Pons (tissue), 1 donor: ENCODE results near the gene C1orf210.
A peak's percentile ranks its signal among the peaks of the same experiment; 100 is the strongest.

Experiments used
- DNase-seq: peaks from one replicate; pipeline ENCODE4 v3.0.0-alpha.2; 2016; ENCODE audit warnings: low spot score

Gene C1orf210

GRCh38 chr1:43285269-43285990, at the start of gene C1orf210:
C1orf210 (minus strand) TSS chr1:43285581; CDS start chr1:43283270, 2,311 bp downstream.
- DNase-seq, result no peak

GRCh38 chr1:43334453-43335205, 49.2 kb upstream of the C1orf210 start:
- DNase-seq, result no peak

DNA sequence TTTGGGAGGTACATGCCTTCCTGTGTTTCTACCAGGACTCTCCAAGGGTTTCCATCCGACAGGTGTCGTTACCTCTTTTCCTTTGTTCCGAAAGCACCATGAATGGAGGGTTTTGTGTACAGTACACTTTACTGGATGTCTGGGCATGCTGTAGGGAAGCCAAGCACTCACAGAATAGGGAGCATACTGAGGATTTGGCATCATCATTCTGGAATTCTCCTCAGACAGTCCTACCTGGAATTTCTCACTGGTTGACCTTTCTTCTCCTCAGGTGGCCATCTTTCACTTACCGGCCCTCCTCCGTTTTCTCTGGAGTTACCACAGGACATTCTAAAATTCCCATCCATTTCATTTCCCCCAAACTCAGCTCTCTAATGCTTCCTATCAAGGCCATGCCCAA, 46.3 kb upstream of the C1orf210 start:
- no peak for DNase-seq

DNA sequence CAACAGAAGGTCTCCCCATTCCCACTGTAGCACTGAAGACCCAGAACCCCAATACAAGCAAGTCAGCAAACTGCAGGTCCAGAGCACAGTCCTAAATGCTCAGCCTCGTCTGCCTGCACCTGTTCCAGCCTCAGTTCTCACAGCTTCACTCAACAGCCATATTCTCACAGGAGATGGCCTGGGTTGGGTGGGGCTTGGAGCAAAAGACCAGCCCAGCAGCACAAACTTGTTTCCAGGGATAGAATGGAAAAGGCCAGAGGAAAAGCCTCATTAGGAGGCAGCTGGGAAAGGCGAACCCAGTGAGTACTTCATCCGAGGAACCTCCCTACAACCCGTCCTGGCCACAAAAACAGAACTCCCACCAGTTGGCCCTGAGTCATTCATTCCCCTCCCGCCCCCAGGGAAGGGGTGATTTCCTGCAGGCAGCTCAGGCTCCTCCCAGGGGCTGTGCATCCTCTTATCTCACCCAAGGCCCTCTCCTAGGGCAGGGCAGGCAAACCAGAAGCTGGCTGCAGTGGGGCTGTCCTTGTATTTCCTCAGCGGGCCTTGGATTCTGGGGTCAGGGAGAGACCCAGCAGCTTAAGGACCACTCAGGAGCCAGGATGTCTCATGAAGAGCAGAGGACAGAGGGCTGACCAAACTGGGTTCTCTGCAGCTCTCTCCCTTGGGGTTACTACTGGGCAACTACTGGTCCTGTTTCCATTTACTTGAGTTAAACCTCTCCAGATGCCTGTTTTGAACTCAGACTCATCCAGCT, 44.8 kb upstream of the C1orf210 start:
- DNase-seq, result no peak

DNA sequence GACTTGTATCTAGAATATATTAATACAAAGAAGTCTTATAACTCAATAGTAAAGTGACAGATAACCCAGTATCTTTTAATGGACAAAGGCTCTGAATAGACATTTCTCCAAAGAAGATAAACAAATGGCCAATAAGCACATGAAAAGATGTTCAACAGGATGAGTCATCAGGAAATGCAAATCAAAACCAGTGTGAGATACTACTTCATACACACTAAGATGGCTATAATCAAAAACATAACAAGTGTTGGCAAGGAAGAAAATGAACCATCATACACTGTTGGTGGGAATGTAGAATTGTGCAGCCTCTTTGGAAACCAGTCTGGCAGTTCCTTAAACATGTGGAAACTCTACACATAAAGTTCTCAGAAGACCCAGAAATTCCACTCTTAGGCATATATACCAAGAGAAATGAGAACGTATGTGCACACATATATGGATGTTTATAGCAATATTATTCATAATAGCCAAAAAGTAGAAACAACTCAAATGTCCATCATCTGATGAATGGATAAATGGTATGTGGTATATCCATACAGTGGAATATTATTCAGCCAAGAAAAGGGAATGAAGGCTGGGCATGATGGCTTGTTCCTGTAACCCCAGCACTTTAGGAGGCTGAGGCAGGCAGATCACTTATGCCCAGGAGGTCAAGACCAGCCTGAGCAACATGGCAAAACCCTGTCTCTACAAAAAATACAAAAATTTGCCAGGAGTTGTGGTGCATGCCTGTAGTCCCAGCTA, 42.3 kb upstream of the C1orf210 start:
- no peak for DNase-seq

DNA sequence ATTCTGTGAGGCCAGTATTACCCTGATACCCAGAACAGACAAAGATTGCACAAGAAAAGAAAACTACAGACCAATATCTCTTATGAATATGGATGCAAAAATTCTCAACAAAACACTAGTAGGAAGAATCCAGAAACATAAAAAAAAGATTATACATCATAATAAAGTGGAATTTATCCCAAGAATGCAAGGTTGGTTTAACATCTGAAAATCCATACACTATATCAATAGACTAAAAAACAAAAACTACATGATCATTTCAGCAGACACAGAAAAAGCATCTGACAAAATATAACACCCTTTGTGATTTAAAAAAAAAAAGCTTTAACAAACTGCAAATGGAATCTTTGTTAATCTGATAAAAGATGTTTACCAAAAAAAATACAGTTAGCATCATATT, 40.0 kb upstream of the C1orf210 start:
- DNase-seq, result no peak

GRCh38 chr1:43324810-43325209, 39.4 kb upstream of the C1orf210 start:
- no peak for DNase-seq

DNA sequence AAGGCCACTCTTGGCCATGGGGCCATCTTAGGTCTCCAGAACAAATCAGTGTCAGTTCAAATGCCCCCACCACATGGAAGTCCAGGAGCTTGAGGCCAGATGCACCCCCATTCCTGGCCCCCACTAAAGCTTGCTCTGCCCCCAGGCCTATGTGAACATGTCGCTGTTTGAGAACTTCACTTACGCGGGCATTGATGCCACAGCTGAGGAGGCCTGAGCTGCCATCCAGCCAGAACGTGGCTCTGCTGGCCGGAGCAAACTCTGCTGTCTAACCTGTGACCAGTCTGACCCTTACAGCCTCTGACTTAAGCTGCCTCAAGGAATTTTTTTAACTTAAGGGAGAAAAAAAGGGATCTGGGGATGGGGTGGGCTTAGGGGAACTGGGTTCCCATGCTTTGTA, 37.1 kb upstream of the C1orf210 start:
- no peak for DNase-seq

DNA sequence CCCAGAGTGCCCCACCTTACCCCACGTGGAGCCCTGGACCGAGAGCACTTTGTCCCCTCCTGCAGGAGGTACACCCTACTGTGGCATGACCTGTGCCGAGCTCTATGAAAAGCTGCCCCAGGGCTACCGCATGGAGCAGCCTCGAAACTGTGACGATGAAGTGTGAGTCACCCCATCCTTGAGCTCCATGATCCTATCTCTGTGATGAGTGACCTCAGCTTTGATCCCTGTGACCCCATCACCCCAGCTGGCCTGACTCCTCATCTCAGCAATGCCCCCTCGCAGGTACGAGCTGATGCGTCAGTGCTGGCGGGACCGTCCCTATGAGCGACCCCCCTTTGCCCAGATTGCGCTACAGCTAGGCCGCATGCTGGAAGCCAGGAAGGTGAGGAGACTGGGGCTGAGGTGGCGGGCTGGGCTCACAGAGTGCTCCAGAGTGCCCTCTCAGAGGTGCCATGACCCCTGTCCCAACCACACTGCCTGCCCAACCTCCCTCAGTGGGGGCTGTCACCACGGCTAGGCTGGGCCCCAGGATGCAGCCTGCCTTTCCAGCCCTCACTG, 36.0 kb upstream of the C1orf210 start:
- no peak for DNase-seq

- no peak for DNase-seq
Observed at GRCh38 chr1:43319766-43320165, 34.4 kb upstream of the C1orf210 start.

- DNase-seq, result no peak
Observed at GRCh38 chr1:43319288-43319687, 33.9 kb upstream of the C1orf210 start.

DNA sequence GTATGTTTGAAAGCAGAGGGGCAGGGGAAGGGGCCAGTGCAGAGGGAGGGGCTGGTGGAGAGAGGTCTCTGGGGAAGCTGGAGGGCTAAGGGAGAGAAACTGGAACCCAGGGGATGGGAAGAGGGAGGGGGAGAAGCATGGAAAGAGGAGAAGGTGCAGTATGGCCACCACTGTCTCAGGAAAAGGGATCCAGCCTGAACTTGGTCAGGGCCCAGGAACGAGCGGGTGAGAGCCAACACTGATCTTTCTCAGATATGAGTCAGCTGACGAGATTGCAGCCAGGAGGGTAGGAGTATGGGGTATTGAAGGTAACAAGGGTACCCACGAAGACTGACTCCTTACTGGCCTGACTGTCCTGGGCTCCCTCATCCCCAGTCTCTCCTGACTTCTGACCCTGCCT, 33.5 kb upstream of the C1orf210 start:
- DNase-seq, result no peak

- peak; percentile 82 for DNase-seq
Observed at GRCh38 chr1:43317817-43318471, 32.6 kb upstream of the C1orf210 start.

DNA sequence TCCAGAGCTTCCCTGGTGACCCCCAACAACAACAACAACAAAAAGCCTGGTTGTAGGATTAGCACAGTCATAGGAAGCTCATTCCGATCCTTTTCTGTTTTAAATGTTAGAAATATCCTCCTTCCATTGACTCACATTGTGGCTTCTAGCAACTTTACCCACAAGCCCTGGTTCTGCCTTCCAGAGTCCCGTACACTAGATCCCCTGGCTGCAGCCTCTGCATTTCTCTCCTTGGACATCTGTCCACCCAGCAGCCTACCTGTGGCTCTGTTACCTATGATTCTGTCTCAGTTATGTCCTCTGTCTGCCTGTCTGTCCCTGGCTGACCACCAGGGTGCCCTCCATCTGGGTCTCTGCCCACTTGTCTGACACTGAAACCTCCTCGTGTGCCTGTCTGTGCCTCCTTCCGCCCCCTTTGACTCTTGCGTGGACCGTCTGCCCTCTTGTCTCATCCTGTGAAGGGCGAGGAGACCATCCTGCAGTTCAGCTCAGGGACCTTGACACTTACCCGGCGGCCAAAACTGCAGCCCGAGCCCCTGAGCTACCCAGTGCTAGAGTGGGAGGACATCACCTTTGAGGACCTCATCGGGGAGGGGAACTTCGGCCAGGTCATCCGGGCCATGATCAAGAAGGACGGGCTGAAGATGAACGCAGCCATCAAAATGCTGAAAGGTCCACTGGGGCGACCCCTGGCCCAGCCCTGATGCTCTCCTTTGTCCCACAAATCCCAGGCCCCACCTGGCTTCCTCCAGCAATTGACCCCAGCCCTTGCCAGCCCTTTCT, 31.5 kb upstream of the C1orf210 start:
- no peak for DNase-seq

GRCh38 chr1:43315963-43316737, 30.8 kb upstream of the C1orf210 start:
- DNase-seq, result no peak

DNA sequence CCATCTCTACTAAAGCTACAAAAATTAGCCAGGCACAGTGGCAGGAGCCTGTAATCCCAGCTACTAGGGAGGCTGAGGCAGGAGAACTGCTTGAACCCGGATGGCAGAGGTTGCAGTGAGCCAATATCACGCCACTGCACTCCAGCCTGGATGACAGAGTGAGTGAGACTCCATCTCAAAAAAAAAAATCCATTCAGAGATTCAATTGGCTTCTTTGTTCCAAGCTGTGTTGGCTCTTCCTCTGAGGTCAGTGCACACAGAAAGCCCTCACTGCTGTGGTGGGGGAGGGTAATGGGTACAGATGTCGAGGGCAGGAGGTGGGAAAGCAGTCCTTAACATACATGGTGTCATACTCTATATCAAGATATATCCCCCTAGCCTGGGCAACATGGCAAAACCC, 30.1 kb upstream of the C1orf210 start:
- DNase-seq, result peak; percentile 87

- DNase-seq, result no peak
Observed at GRCh38 chr1:43314233-43314632, 28.9 kb upstream of the C1orf210 start.

GRCh38 chr1:43313771-43314170, 28.4 kb upstream of the C1orf210 start:
- no peak for DNase-seq

- no peak for DNase-seq
Observed at GRCh38 chr1:43312663-43313515, 27.5 kb upstream of the C1orf210 start.
